H1 (cell line): ENCODE data around the gene GAS7. TPM values are rescaled to one million over a fixed set of nuclear protein-coding genes. Genes with fewer than 3 reads are reported as not detected.

Experiments
- CTCF ChIA-PET: fragments of 300-600 bp; sonication (Branson Sonifier 250); formaldehyde crosslinking; loops from one replicate; lab custom pipeline; 2021; ENCODE audit not compliant: partially characterized antibody; lab: Charles Lee
- POLR2A ChIA-PET: fragments of 300-600 bp; sonication (Branson Sonifier 250); formaldehyde crosslinking; loops from one replicate; lab custom pipeline; 2021; ENCODE audit warnings: inconsistent platforms; ENCODE audit not compliant: partially characterized antibody; lab: Charles Lee
- DNase-seq, 2 experiments: peaks; one replicate each; pipeline versions ENCODE4 v3.0.0 to v3.0.0-alpha.2; 2010 to 2022; ENCODE audit warnings: low spot score in 2 of 2, low read depth in 1 of 2, mixed read lengths in 1 of 2
- FAIRE-seq: peaks from 2 replicates; lab custom pipeline; 2011; peaks lifted over from hg19 to GRCh38; lab: Jason Lieb, UNC
- H2AFZ ChIP-seq: 2 replicates; pipeline ENCODE4 v1.8.1; 2012; ENCODE audit warnings: low read length, inconsistent platforms
- H2AK5ac ChIP-seq: 2 replicates; pipeline ENCODE4 v1.6.1; 2013; ENCODE audit warnings: low read depth, low read length
- H2BK120ac ChIP-seq: replicated peaks from 2 replicates; pipeline ENCODE3; 2013; ENCODE audit warnings: low read depth, low read length, inconsistent platforms
- H2BK12ac ChIP-seq: 2 replicates; pipeline ENCODE4 v1.6.1; 2013; ENCODE audit warnings: low read depth, low read length
- H2BK15ac ChIP-seq: 2 replicates; pipeline ENCODE4 v1.6.1; 2013; ENCODE audit warnings: low read length
- H2BK20ac ChIP-seq: 2 replicates; pipeline ENCODE4 v1.6.1; 2013; ENCODE audit warnings: low read length
- H2BK5ac ChIP-seq: 2 replicates; pipeline ENCODE4 v1.6.1; 2013; ENCODE audit warnings: low read depth, low read length
- H3K14ac ChIP-seq: 2 replicates; pipeline ENCODE4 v1.6.1; 2013; ENCODE audit warnings: inconsistent platforms; ENCODE audit not compliant: insufficient read length
- H3K18ac ChIP-seq: 2 replicates; pipeline ENCODE4 v1.6.1; 2013; ENCODE audit warnings: low read length; ENCODE audit errors: extremely low read depth
- H3K23ac ChIP-seq: 2 replicates; pipeline ENCODE4 v1.6.1; 2013; ENCODE audit warnings: inconsistent platforms; ENCODE audit not compliant: insufficient read length
- H3K23me2 ChIP-seq: 2 replicates; pipeline ENCODE4 v1.6.1; 2013; ENCODE audit warnings: low read depth, low read length
- H3K27ac ChIP-seq: 2 replicates; pipeline ENCODE4 v1.6.1; 2011; ENCODE audit warnings: low read depth, low read length, inconsistent platforms
- H3K27me3 ChIP-seq, 4 experiments: replicated peaks in 1 of 4; 1 replicate in 1 of 4; 2 replicates in 3 of 4; pipeline versions ENCODE4 v1.6.1 to v1.8.1; 2011 to 2013; ENCODE audit warnings: low read length in 3 of 4, mild to moderate bottlenecking in 3 of 4, inconsistent platforms in 2 of 4, mixed read lengths in 2 of 4, moderate library complexity in 1 of 4; ENCODE audit not compliant: control insufficient read depth in 3 of 4, insufficient read depth in 3 of 4; ENCODE audit errors: extremely low read depth in 1 of 4
- H3K36me3 ChIP-seq, 4 experiments: 2 replicates each; pipeline versions ENCODE4 v1.6.1 to v1.8.1; 2011 to 2013; ENCODE audit warnings: mild to moderate bottlenecking in 4 of 4, low read length in 3 of 4, moderate library complexity in 2 of 4, control low read depth in 1 of 4, inconsistent platforms in 1 of 4; ENCODE audit not compliant: insufficient read depth in 4 of 4, control insufficient read depth in 2 of 4
- H3K4ac ChIP-seq: replicated peaks from 2 replicates; pipeline ENCODE3; 2013; ENCODE audit warnings: low read length, low read depth, mixed read lengths, inconsistent platforms; ENCODE audit not compliant: insufficient read length
- H3K4me1 ChIP-seq, 4 experiments: replicated peaks in 1 of 4; 1 replicate in 1 of 4; 2 replicates in 3 of 4; pipeline versions ENCODE4 v1.6.1 to v1.8.1; 2011 to 2013; ENCODE audit warnings: low read length in 3 of 4, inconsistent platforms in 2 of 4, mixed read lengths in 1 of 4; ENCODE audit not compliant: insufficient read depth in 4 of 4, control insufficient read depth in 3 of 4
- H3K4me2 ChIP-seq, 2 experiments: 2 replicates each; pipeline versions ENCODE4 v1.6.1 to v1.8.1; 2011 to 2013; ENCODE audit warnings: low read depth in 2 of 2, low read length in 2 of 2, control low read depth in 1 of 2, inconsistent platforms in 1 of 2, mild to moderate bottlenecking in 1 of 2; ENCODE audit not compliant: insufficient read depth in 1 of 2
- H3K4me3 ChIP-seq, 4 experiments: fragments of 200-600, 300-600 bp in 1 of 4; sonication (generic), shearing (Covaris generic), sonication (Bioruptor Twin) in 1 of 4; 2 replicates each; pipeline versions ENCODE4 v1.5.1 to v1.8.1; 2011 to 2016; ENCODE audit warnings: low read length in 4 of 4, low read depth in 3 of 4, control low read depth in 2 of 4, inconsistent platforms in 2 of 4, mild to moderate bottlenecking in 2 of 4, mixed read lengths in 1 of 4, moderate library complexity in 1 of 4; ENCODE audit not compliant: insufficient read depth in 2 of 4; ENCODE audit errors: extremely low read depth in 1 of 4
- H3K56ac ChIP-seq: replicated peaks from 2 replicates; pipeline ENCODE3; 2013; ENCODE audit warnings: low read depth, mild to moderate bottlenecking, mixed read lengths, low read length, inconsistent platforms; ENCODE audit not compliant: insufficient read length
- H3K79me1 ChIP-seq: 2 replicates; pipeline ENCODE4 v1.6.1; 2013; ENCODE audit warnings: low read depth, low read length, control low read depth
- H3K79me2 ChIP-seq, 2 experiments: 2 replicates each; pipeline versions ENCODE4 v1.6.1 to v1.8.1; 2012 to 2013; ENCODE audit warnings: low read length in 2 of 2, mild to moderate bottlenecking in 2 of 2, inconsistent platforms in 1 of 2; ENCODE audit not compliant: insufficient read depth in 2 of 2, control insufficient read depth in 1 of 2
- H3K9ac ChIP-seq, 4 experiments: replicated peaks in 1 of 4; 1 replicate in 1 of 4; 2 replicates in 3 of 4; pipeline versions ENCODE4 v1.6.1 to v1.8.1; 2011 to 2013; ENCODE audit warnings: low read depth in 3 of 4, low read length in 3 of 4, control low read depth in 2 of 4, mild to moderate bottlenecking in 2 of 4, moderate library complexity in 2 of 4, inconsistent platforms in 1 of 4; ENCODE audit errors: extremely low read depth in 1 of 4
- H3K9me3 ChIP-seq, 2 experiments: 2 replicates each; pipeline versions ENCODE4 v1.6.1 to v1.8.1; 2012 to 2013; ENCODE audit warnings: mild to moderate bottlenecking in 2 of 2, moderate library complexity in 2 of 2, control low read depth in 1 of 2, inconsistent platforms in 1 of 2, low read depth in 1 of 2, low read length in 1 of 2, mixed read lengths in 1 of 2; ENCODE audit not compliant: insufficient read depth in 2 of 2
- H4K20me1 ChIP-seq, 2 experiments: replicated peaks in 1 of 2; 2 replicates each; pipeline versions ENCODE3 to v1.8.1; 2011 to 2013; ENCODE audit warnings: inconsistent platforms in 2 of 2, low read length in 2 of 2, mild to moderate bottlenecking in 1 of 2; ENCODE audit not compliant: insufficient read depth in 2 of 2, control insufficient read depth in 1 of 2
- H4K5ac ChIP-seq: 2 replicates; pipeline ENCODE4 v1.6.1; 2013; ENCODE audit warnings: low read length, low read depth, mixed read lengths, inconsistent platforms; ENCODE audit not compliant: insufficient read length
- H4K8ac ChIP-seq: 2 replicates; pipeline ENCODE4 v1.8.0; 2013; ENCODE audit warnings: mild to moderate bottlenecking, moderate library complexity, low read length, inconsistent platforms; ENCODE audit not compliant: insufficient read depth; ENCODE audit errors: extremely low read depth
- H4K91ac ChIP-seq: replicated peaks from 2 replicates; pipeline ENCODE3; 2013; ENCODE audit warnings: low read length, mixed read lengths, inconsistent platforms; ENCODE audit not compliant: insufficient read length
- ASH2L ChIP-seq: fragments of 200-600, 300-600 bp; sonication (generic); IDR thresholded peaks from one replicate; pipeline ENCODE4 v1.7.1; 2017; ENCODE audit warnings: low read length
- CBX5 ChIP-seq: fragments of 300-800, 300-1000 bp; sonication (generic); IDR thresholded peaks from 2 replicates; pipeline ENCODE4 v1.7.1; 2016; ENCODE audit warnings: antibody characterized with exemption, low read length, low read depth
- CTCF ChIP-seq, 3 experiments: IDR thresholded peaks; 1 replicate in 2 of 3; 2 replicates in 1 of 3; pipeline versions ENCODE4 v1.5.1 to v1.6.1; 2011; ENCODE audit warnings: low read length in 3 of 3, mild to moderate bottlenecking in 3 of 3, inconsistent platforms in 2 of 3, low read depth in 1 of 3, moderate library complexity in 1 of 3; ENCODE audit not compliant: insufficient read depth in 1 of 3; ENCODE audit errors: control extremely low read depth in 1 of 3
- EGR1 ChIP-seq: IDR thresholded peaks from 2 replicates; pipeline ENCODE4 v1.6.1; 2011; ENCODE audit warnings: low read depth, low read length, borderline replicate concordance
- EP300 ChIP-seq, 2 experiments: IDR thresholded peaks; 1 replicate in 1 of 2; 2 replicates in 1 of 2; pipeline ENCODE4 v1.6.1; 2011 to 2012; ENCODE audit warnings: low read depth in 2 of 2, low read length in 2 of 2, mild to moderate bottlenecking in 2 of 2, borderline replicate concordance in 1 of 2, inconsistent platforms in 1 of 2, moderate library complexity in 1 of 2
- JUND ChIP-seq: IDR thresholded peaks from 2 replicates; pipeline ENCODE4 v1.6.1; 2011; ENCODE audit warnings: mild to moderate bottlenecking, improper control_type of control experiment, low read length
- SIX5 ChIP-seq: IDR thresholded peaks from 2 replicates; pipeline ENCODE4 v1.6.1; 2011; ENCODE audit warnings: mild to moderate bottlenecking, low read depth, low read length
- SP2 ChIP-seq: IDR thresholded peaks from 2 replicates; pipeline ENCODE4 v1.6.1; 2012; ENCODE audit warnings: mild to moderate bottlenecking, low read length, inconsistent platforms
- WGBS, 2 experiments: shearing (Covaris generic) in 1 of 2; methylation state at CpG; one replicate each; pipeline versions ENCODE4 v1.1.6 to v1.1.7; 2013 to 2015; ENCODE audit warnings: low lambda C conversion rate in 2 of 2, mixed read lengths in 2 of 2, inconsistent platforms in 1 of 2, low coverage in 1 of 2, missing lambda C conversion rate in 1 of 2; ENCODE audit not compliant: insufficient replicate concordance in 2 of 2, insufficient coverage in 1 of 2, insufficient read length in 1 of 2; ENCODE audit errors: extremely low coverage in 1 of 2, missing lambda C conversion rate in 1 of 2; 5-methylcytosine and 5-hydroxymethylcytosine counted together
- polyA plus RNA-seq, 7 experiments: library from polyadenylated mRNA; depleted of rRNA in 3 of 7; stranded (reverse) in 5 of 7; unstranded in 2 of 7; fragments of >200 nt in 5 of 7; fragments of 200-250 nt in 2 of 7; gene quantifications; 1 replicate in 5 of 7; 2 replicates in 1 of 7; 4 replicates in 1 of 7; pipeline versions ENCODE4 v1.2.1 to v1.2.3, GENCODE V29; 2011 to 2013; ENCODE audit warnings: missing spikeins in 2 of 7, mixed read lengths in 2 of 7
- total RNA-seq: library from RNA; stranded (reverse); fragmentation: NEBNext Ultra II Directional; extraction: Animal tissue kit (Norgen Biotek cat#: 25700); gene quantifications from 2 replicates; pipeline ENCODE4 v1.2.1, GENCODE V29; 2021
- TF ChIP-seq, protein P1 (sequence below): IDR thresholded peaks from 2 replicates; pipeline ENCODE4 v1.6.1; 2011; ENCODE audit warnings: low read length, improper control_type of control experiment
- TF ChIP-seq, protein P2 (sequence below): IDR thresholded peaks from 2 replicates; pipeline ENCODE4 v1.6.1; 2012; ENCODE audit warnings: inconsistent platforms

GAS7 gene
- total and polyA plus RNA-seq, 2 of the 8 experiments (the other 6 are each of a cell fraction or from before 2014, with no cell fraction given): 5.0 to 14.5 TPM

GRCh38 chr17:10247810-10248209 lies 49.4 kb upstream of the GAS7 start:
- H4K5ac ChIP-seq: no peak overlapping the region
- no peaks in the 10 kb centered on the region for H4K20me1 ChIP-seq
- no peak overlapping the region for H3K27ac ChIP-seq
- H2BK5ac ChIP-seq: no peak overlapping the region
- no peaks in the 10 kb centered on the region for H3K4me1 ChIP-seq
- H2BK120ac ChIP-seq: no peak overlapping the region
- H3K4ac ChIP-seq: no peak overlapping the region
- H4K8ac ChIP-seq: no peak overlapping the region
- H2BK20ac ChIP-seq: no peak overlapping the region
- no peaks in the 10 kb centered on the region for H3K36me3 ChIP-seq
- FAIRE-seq (no peak), DNase-seq (no peak)
- H3K4me3 ChIP-seq: no peak overlapping the region
- H2BK12ac ChIP-seq: no peak overlapping the region
- H3K23ac ChIP-seq: no peak overlapping the region
- H2AK5ac ChIP-seq: no peak overlapping the region
- ChIA-PET CTCF (interaction anchor here (0.6 to 1.7 kb wide), 3 partner anchors 15 to 381 kb away, joined by 3 read pairs; no protein-coding TSS in a partner anchor), POLR2A (interaction anchor here (0.6 kb wide), 1 partner anchor 8 kb away, joined by 4 read pairs; no protein-coding TSS in a partner anchor)
- H3K9ac ChIP-seq: no peak overlapping the region
- H3K56ac ChIP-seq: no peak overlapping the region
- no peak overlapping the region for H4K91ac ChIP-seq
- no peak overlapping the region for H3K14ac ChIP-seq
- H3K18ac ChIP-seq: no peak overlapping the region
- no peaks in the 10 kb centered on the region for H3K27me3 ChIP-seq
- H3K79me2 ChIP-seq: no peaks in the 10 kb centered on the region
- no peaks in the 10 kb centered on the region for H3K23me2 ChIP-seq
- WGBS, 2 experiments: 71% methylated on average over 4 of the region's 4 CpGs; no CpG with 5 or more reads in 1 of the 2 experiments
- H3K4me2 ChIP-seq: no peak overlapping the region
- no peak overlapping the region for H2BK15ac ChIP-seq
- TF ChIP-seq EGR1: no peak
- TF ChIP-seq CTCF (IDR thresholded peaks at IDR 0.05; ENCODE audit: control extremely low read depth in 1 of 3, insufficient read depth in 1 of 3, low read depth in 1 of 3, low read length in 3 of 3): no peak
- no peak for TF ChIP-seq SIX5
- TF ChIP-seq, protein P1, sequence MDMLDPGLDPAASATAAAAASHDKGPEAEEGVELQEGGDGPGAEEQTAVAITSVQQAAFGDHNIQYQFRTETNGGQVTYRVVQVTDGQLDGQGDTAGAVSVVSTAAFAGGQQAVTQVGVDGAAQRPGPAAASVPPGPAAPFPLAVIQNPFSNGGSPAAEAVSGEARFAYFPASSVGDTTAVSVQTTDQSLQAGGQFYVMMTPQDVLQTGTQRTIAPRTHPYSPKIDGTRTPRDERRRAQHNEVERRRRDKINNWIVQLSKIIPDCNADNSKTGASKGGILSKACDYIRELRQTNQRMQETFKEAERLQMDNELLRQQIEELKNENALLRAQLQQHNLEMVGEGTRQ: no peak
- no peak for TF ChIP-seq ASH2L
- TF ChIP-seq EP300 (IDR thresholded peaks at IDR 0.05; ENCODE audit: borderline replicate concordance in 1 of 2, low read depth in 2 of 2, low read length in 2 of 2): no peak
- TF ChIP-seq, protein P2, sequence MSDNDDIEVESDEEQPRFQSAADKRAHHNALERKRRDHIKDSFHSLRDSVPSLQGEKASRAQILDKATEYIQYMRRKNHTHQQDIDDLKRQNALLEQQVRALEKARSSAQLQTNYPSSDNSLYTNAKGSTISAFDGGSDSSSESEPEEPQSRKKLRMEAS: no peak
- no peak for TF ChIP-seq SP2
- no peak for TF ChIP-seq CBX5
- no peak for TF ChIP-seq JUND
- TF ChIP-seq, all 59 proteins: peak for 0
- Histone ChIP-seq H3K79me1 (no peaks in the 10 kb centered on the region), H3K9me3 (no peaks in the 10 kb centered on the region), H2AFZ (no peak overlapping the region)
